WTC11 (cell line): ENCODE data around the gene DBI. TPM values are rescaled to one million over a fixed set of nuclear protein-coding genes. Genes with fewer than 3 reads are reported as not detected.
"Not testable (repeated sequence)": the region's sequence is repeated elsewhere in the genome, so short reads cannot be mapped to it uniquely, and the experiment has no call there.

Experiments used
- ATAC-seq: fragments of 200-7000 bp; cut with Tn5 transposase; 2 replicates; pipeline ENCODE4 v1.10.0; 2021; ENCODE audit warnings: mild to moderate bottlenecking, moderate library complexity
- CTCF ChIA-PET: fragments of 300-600 bp; sonication (Branson Sonifier 250); formaldehyde crosslinking; loops from one replicate; lab custom pipeline; 2021; ENCODE audit warnings: antibody characterized with exemption; lab: Charles Lee
- POLR2A ChIA-PET: fragments of 350-600 bp; sonication (Branson Sonifier 250); formaldehyde crosslinking; loops from one replicate; lab custom pipeline; 2021; ENCODE audit warnings: antibody characterized with exemption; lab: Charles Lee
- DNase-seq: peaks from one replicate; pipeline ENCODE4 v3.0.0; 2021; ENCODE audit warnings: low spot score
- H3K27ac Mint-ChIP-seq: 2 replicates; pipeline ENCODE4 v1.8.0; 2021; ENCODE audit warnings: mixed read lengths
- H3K27me3 Mint-ChIP-seq: 2 replicates; pipeline ENCODE4 v1.8.0; 2021; ENCODE audit warnings: low read depth, mild to moderate bottlenecking, moderate library complexity, mixed read lengths
- H3K36me3 Mint-ChIP-seq: 2 replicates; pipeline ENCODE4 v1.8.0; 2021; ENCODE audit warnings: mixed read lengths
- H3K4me1 Mint-ChIP-seq: 2 replicates; pipeline ENCODE4 v1.8.0; 2022; ENCODE audit warnings: mixed read lengths
- H3K4me3 Mint-ChIP-seq: 2 replicates; pipeline ENCODE4 v1.8.0; 2021; ENCODE audit warnings: mild to moderate bottlenecking, moderate library complexity, mixed read lengths
- H3K9me3 Mint-ChIP-seq: 2 replicates; pipeline ENCODE4 v1.8.0; 2021; ENCODE audit warnings: mixed read lengths
- ATF1 ChIP-seq: sonication (generic); formaldehyde crosslinking; IDR thresholded peaks from 2 replicates; pipeline ENCODE4 v1.8.1; 2023; ENCODE audit warnings: mild to moderate bottlenecking, moderate library complexity, missing genetic modification reagents
- ATF3 ChIP-seq: sonication (generic); formaldehyde crosslinking; conservative IDR thresholded peaks from 2 replicates; pipeline ENCODE4 v1.8.1; 2022; ENCODE audit warnings: mild to moderate bottlenecking, missing genetic modification reagents
- CDX4 ChIP-seq: fragments of 250-450 bp; sonication (Bioruptor Pico); IDR thresholded peaks from 2 replicates; pipeline ENCODE4 v1.9.0; 2021; ENCODE audit warnings: moderate library complexity, mild to moderate bottlenecking, inconsistent platforms, borderline replicate concordance
- E2F4 ChIP-seq: sonication (generic); formaldehyde crosslinking; IDR thresholded peaks from 2 replicates; pipeline ENCODE4 v1.8.1; 2022; ENCODE audit warnings: low read depth, mild to moderate bottlenecking, moderate library complexity, missing genetic modification reagents, borderline replicate concordance
- E2F5 ChIP-seq: sonication (generic); formaldehyde crosslinking; IDR thresholded peaks from 2 replicates; pipeline ENCODE4 v1.8.1; 2022; ENCODE audit warnings: mild to moderate bottlenecking, moderate library complexity, missing genetic modification reagents
- ELF4 ChIP-seq: sonication (generic); formaldehyde crosslinking; IDR thresholded peaks from 2 replicates; pipeline ENCODE4 v1.8.1; 2022; ENCODE audit warnings: low read depth, mild to moderate bottlenecking, moderate library complexity, missing genetic modification reagents
- GABPB1 ChIP-seq: sonication (generic); formaldehyde crosslinking; IDR thresholded peaks from 2 replicates; pipeline ENCODE4 v1.8.1; 2023; ENCODE audit warnings: mild to moderate bottlenecking, missing genetic modification reagents
- MYBL2 ChIP-seq: sonication (generic); formaldehyde crosslinking; IDR thresholded peaks from 2 replicates; pipeline ENCODE4 v1.8.1; 2023; ENCODE audit warnings: mild to moderate bottlenecking, moderate library complexity, missing genetic modification reagents
- NR3C1 ChIP-seq: sonication (generic); formaldehyde crosslinking; conservative IDR thresholded peaks from 2 replicates; pipeline ENCODE4 v1.8.1; 2023; ENCODE audit warnings: low read depth, mild to moderate bottlenecking, missing genetic modification reagents
- SMAD4 ChIP-seq: sonication (generic); formaldehyde crosslinking; IDR thresholded peaks from 2 replicates; pipeline ENCODE4 v1.8.0; 2022; ENCODE audit warnings: mild to moderate bottlenecking, missing genetic modification reagents
- TCF7 ChIP-seq: sonication (generic); formaldehyde crosslinking; IDR thresholded peaks from 2 replicates; pipeline ENCODE4 v1.8.0; 2022; ENCODE audit warnings: mild to moderate bottlenecking, low read depth, missing genetic modification reagents, moderate library complexity
- ZNF138 ChIP-seq: sonication (generic); formaldehyde crosslinking; conservative IDR thresholded peaks from 2 replicates; pipeline ENCODE4 v1.8.1; 2022; ENCODE audit warnings: mild to moderate bottlenecking, moderate library complexity, missing genetic modification reagents
- total RNA-seq: library from RNA; stranded (reverse); gene quantifications from 3 replicates; pipeline ENCODE4 v1.2.3, GENCODE V29; 2021
- TF ChIP-seq, protein P1 (sequence below): fragments of 250-450 bp; sonication (Bioruptor Pico); IDR thresholded peaks from 2 replicates; pipeline ENCODE4 v2.1.2; 2022; ENCODE audit warnings: mild to moderate bottlenecking, moderate library complexity
- TF ChIP-seq, protein P2 (sequence below): fragments of 250-450 bp; sonication (Bioruptor Pico); IDR thresholded peaks from 2 replicates; pipeline ENCODE4 v1.9.0; 2021; ENCODE audit warnings: mild to moderate bottlenecking

DBI gene
- total RNA-seq, 1 experiment from 2014 or later: 158 TPM

GRCh38 chr2:119371111-119371510 is 4.3 kb downstream of the DBI start (continued):
- TF ChIP-seq, protein P1, sequence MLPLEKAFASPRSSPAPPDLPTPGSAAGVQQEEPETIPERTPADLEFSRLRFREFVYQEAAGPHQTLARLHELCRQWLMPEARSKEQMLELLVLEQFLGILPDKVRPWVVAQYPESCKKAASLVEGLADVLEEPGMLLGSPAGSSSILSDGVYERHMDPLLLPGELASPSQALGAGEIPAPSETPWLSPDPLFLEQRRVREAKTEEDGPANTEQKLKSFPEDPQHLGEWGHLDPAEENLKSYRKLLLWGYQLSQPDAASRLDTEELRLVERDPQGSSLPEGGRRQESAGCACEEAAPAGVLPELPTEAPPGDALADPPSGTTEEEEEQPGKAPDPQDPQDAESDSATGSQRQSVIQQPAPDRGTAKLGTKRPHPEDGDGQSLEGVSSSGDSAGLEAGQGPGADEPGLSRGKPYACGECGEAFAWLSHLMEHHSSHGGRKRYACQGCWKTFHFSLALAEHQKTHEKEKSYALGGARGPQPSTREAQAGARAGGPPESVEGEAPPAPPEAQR: no peak
- TF ChIP-seq, protein P2, sequence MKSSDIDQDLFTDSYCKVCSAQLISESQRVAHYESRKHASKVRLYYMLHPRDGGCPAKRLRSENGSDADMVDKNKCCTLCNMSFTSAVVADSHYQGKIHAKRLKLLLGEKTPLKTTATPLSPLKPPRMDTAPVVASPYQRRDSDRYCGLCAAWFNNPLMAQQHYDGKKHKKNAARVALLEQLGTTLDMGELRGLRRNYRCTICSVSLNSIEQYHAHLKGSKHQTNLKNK (CRISPR knock-in tag): no peak
- TF ChIP-seq ELF4 (CRISPR knock-in tag) (no peak), ATF1 (CRISPR knock-in tag) (no peak), ATF3 (CRISPR knock-in tag) (no peak), NR3C1 (CRISPR knock-in tag) (no peak)

- ATAC-seq (no peak), DNase-seq (no peak)
- CTCF ChIA-PET: interaction anchor here (0.9 kb wide), 1 partner anchor 22 kb away, joined by 3 read pairs; no protein-coding TSS in a partner anchor
- peaks cover 6% of the 10 kb centered on the region for H3K4me1 Mint-ChIP-seq
- H3K27me3 Mint-ChIP-seq: peaks cover 3% of the 10 kb centered on the region; the same call in 1 of the 2 replicates
- H3K36me3 Mint-ChIP-seq: peaks cover 64% of the 10 kb centered on the region
- H3K9me3 Mint-ChIP-seq: peaks cover 31% of the 10 kb centered on the region
- H3K4me3 Mint-ChIP-seq: no peak overlapping the region
- H3K27ac Mint-ChIP-seq: no peak overlapping the region
- TF ChIP-seq CDX4 (CRISPR knock-in tag) (no peak), SMAD4 (CRISPR knock-in tag) (no peak), ZNF138 (no peak), E2F4 (CRISPR knock-in tag) (no peak), MYBL2 (CRISPR knock-in tag) (no peak), GABPB1 (CRISPR knock-in tag) (no peak), E2F5 (CRISPR knock-in tag) (no peak), TCF7 (no peak)
- POLR2A ChIA-PET: no interaction called here
Observed at GRCh38 chr2:119372778-119373568, 6.2 kb downstream of the DBI start.

- Mint-ChIP-seq H3K36me3 (peaks cover 59% of the 10 kb centered on the region), H3K9me3 (peaks cover 31% of the 10 kb centered on the region)
- ATAC-seq, DNase-seq, H3K4me1 Mint-ChIP-seq, POLR2A ChIA-PET, H3K4me3 Mint-ChIP-seq, H3K27ac Mint-ChIP-seq, H3K27me3 Mint-ChIP-seq: not testable (repeated sequence)
- CTCF ChIA-PET: interaction anchor here (0.9 kb wide), 1 partner anchor 24 kb away, joined by 3 read pairs; no protein-coding TSS in a partner anchor
Observed at GRCh38 chr2:119373907-119374745, 7.3 kb downstream of the DBI start.

- DNase-seq, H3K4me3 Mint-ChIP-seq, ATAC-seq, POLR2A ChIA-PET, CTCF ChIA-PET, H3K27me3 Mint-ChIP-seq, H3K27ac Mint-ChIP-seq: not testable (repeated sequence)
- H3K36me3 Mint-ChIP-seq: peaks cover 41% of the 10 kb centered on the region
- peaks cover 14% of the 10 kb centered on the region for H3K4me1 Mint-ChIP-seq
- peaks cover 31% of the 10 kb centered on the region for H3K9me3 Mint-ChIP-seq
Observed at GRCh38 chr2:119376406-119376805, 9.6 kb downstream of the DBI start.
